Astrocyte (in vitro differentiated cells and primary cell): ENCODE results near the gene TRAK1.

Source experiments
- EZH2 ChIP-seq: IDR thresholded peaks from 2 replicates; pipeline ENCODE4 v1.6.1; 2012; ENCODE audit warnings: mild to moderate bottlenecking, low read length, inconsistent platforms; ENCODE audit not compliant: insufficient read depth
- TF ChIP-seq, protein P1 (sequence below): IDR thresholded peaks from 2 replicates; pipeline ENCODE4 v1.5.1; 2011; ENCODE audit warnings: low read depth, mild to moderate bottlenecking, inconsistent platforms, low read length, moderate library complexity; ENCODE audit not compliant: insufficient read depth

DNA sequence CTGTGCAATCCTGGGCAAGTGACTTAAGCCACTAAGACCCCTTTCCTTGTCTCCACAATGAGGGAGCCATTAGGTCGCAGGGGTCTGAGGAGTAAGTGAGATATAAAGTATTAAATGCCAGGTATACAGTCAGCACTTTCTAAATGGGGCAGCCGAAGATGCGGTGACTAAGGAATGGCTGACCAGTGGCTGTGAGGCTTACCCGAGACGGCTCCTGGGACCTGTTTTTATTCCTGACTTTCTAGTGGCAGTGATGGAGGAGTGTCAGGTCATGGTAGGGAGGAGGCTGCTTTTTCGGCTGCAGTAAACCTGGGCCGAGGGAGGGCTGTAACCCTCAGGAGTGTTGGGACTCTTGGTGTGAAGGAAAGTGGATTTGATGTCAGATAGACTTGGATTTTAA, 52.3 kb downstream of the TRAK1 start:
- TF ChIP-seq, protein P1, sequence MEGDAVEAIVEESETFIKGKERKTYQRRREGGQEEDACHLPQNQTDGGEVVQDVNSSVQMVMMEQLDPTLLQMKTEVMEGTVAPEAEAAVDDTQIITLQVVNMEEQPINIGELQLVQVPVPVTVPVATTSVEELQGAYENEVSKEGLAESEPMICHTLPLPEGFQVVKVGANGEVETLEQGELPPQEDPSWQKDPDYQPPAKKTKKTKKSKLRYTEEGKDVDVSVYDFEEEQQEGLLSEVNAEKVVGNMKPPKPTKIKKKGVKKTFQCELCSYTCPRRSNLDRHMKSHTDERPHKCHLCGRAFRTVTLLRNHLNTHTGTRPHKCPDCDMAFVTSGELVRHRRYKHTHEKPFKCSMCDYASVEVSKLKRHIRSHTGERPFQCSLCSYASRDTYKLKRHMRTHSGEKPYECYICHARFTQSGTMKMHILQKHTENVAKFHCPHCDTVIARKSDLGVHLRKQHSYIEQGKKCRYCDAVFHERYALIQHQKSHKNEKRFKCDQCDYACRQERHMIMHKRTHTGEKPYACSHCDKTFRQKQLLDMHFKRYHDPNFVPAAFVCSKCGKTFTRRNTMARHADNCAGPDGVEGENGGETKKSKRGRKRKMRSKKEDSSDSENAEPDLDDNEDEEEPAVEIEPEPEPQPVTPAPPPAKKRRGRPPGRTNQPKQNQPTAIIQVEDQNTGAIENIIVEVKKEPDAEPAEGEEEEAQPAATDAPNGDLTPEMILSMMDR = no peak
- TF ChIP-seq EZH2 = no peak
